ENCODE data around the gene ZNF724. TPM values are rescaled to one million over a fixed set of nuclear protein-coding genes. Genes with fewer than 3 reads are reported as not detected.

Gene ZNF724
- 0.63 to 1.7 TPM (median 0.92 TPM) in 5 replicates for total RNA-seq (2022; extraction: Qiagen RNA extraction)

GRCh38 chr19:23249911-23250649 lies at the start of gene ZNF724:
ZNF724 (minus strand) TSS chr19:23250394; CDS start chr19:23250242, 152 bp downstream.

Other genes starting within 250 kb of the ZNF724 start
- gene ZNF728, start 247.2 kb downstream of the ZNF724 start, total RNA-seq (2022; extraction: Qiagen RNA extraction), result not detected in 5 replicates
- gene ZNF730, start 133.4 kb downstream of the ZNF724 start, total RNA-seq (2022; extraction: Qiagen RNA extraction), result not detected in 5 replicates
- gene ZNF91, start 145.1 kb upstream of the ZNF724 start, total RNA-seq (2022; extraction: Qiagen RNA extraction), result 0.10 to 0.31 TPM (median 0.26 TPM) in 5 replicates